Osteoblast (primary cell): Measurements from ENCODE around the gene AHNAK. TPM values are rescaled to one million over a fixed set of nuclear protein-coding genes. Genes with fewer than 3 reads are reported as not detected.

Experiments
- DNase-seq: peaks from one replicate; pipeline ENCODE4 v3.0.0; 2011; ENCODE audit warnings: low spot score, mixed read lengths; ENCODE audit not compliant: insufficient read length; ENCODE audit errors: missing footprints
- H2AFZ ChIP-seq: 2 replicates; pipeline ENCODE4 v1.6.0; 2011; ENCODE audit warnings: mild to moderate bottlenecking, low read length
- H3K27ac ChIP-seq: 2 replicates; pipeline ENCODE4 v1.5.1; 2011; ENCODE audit warnings: mild to moderate bottlenecking, low read depth, low read length, moderate library complexity
- H3K27me3 ChIP-seq: 2 replicates; pipeline ENCODE4 v1.6.0; 2012; ENCODE audit warnings: mild to moderate bottlenecking, control low read depth, inconsistent platforms, low read length, moderate library complexity; ENCODE audit not compliant: insufficient read depth
- H3K36me3 ChIP-seq: 2 replicates; pipeline ENCODE4 v1.5.1; 2011; ENCODE audit warnings: mild to moderate bottlenecking, low read length, control low read depth, moderate library complexity; ENCODE audit not compliant: insufficient read depth
- H3K4me1 ChIP-seq: 2 replicates; pipeline ENCODE4 v1.5.1; 2011; ENCODE audit warnings: mild to moderate bottlenecking, low read length, control low read depth, moderate library complexity; ENCODE audit not compliant: insufficient read depth
- H3K4me2 ChIP-seq: 2 replicates; pipeline ENCODE4 v1.6.0; 2011; ENCODE audit warnings: mild to moderate bottlenecking, low read length; ENCODE audit not compliant: insufficient read depth
- H3K4me3 ChIP-seq: fragments of 200-600 bp; sonication (generic); 3 replicates; pipeline ENCODE4 v1.5.1; 2012; ENCODE audit warnings: mild to moderate bottlenecking, low read length, inconsistent platforms; ENCODE audit not compliant: insufficient read depth
- H3K79me2 ChIP-seq: 2 replicates; pipeline ENCODE4 v1.6.0; 2012; ENCODE audit warnings: mild to moderate bottlenecking, low read length, control low read depth, inconsistent platforms; ENCODE audit not compliant: insufficient read depth
- H3K9me3 ChIP-seq: 2 replicates; pipeline ENCODE4 v1.5.1; 2011; ENCODE audit warnings: low read depth, low read length, control low read depth
- H4K20me1 ChIP-seq: 2 replicates; pipeline ENCODE4 v1.6.0; 2012; ENCODE audit warnings: mild to moderate bottlenecking, low read length, control low read depth; ENCODE audit not compliant: insufficient read depth
- CTCF ChIP-seq: IDR thresholded peaks from 2 replicates; pipeline ENCODE4 v1.5.1; 2011; ENCODE audit warnings: mild to moderate bottlenecking, low read depth, low read length, moderate library complexity; ENCODE audit errors: extremely low read depth
- total RNA-seq: library from RNA; depleted of rRNA; stranded (reverse); fragments of >200 nt; gene quantifications from 2 replicates; pipeline ENCODE4 v1.2.3, GENCODE V29; 2012

Gene AHNAK
- total RNA-seq, 1 donor = 720 TPM

GRCh38 chr11:62423012-62423411, 123.6 kb downstream of the AHNAK start:
- Histone ChIP-seq H2AFZ (no peak overlapping the region), H4K20me1 (no peaks in the 10 kb centered on the region), H3K27me3 (no peaks in the 10 kb centered on the region), H3K36me3 (no peaks in the 10 kb centered on the region), H3K27ac (no peak overlapping the region), H3K9me3 (no peaks in the 10 kb centered on the region), H3K79me2 (no peaks in the 10 kb centered on the region), H3K4me3 (no peak overlapping the region), H3K4me2 (no peak overlapping the region), H3K4me1 (peaks cover 27% of the 10 kb centered on the region)
- no peak for TF ChIP-seq CTCF
- DNase-seq = no peak

- no peak for DNase-seq
- Histone ChIP-seq H3K9me3 (no peaks in the 10 kb centered on the region), H3K27ac (no peak overlapping the region), H3K27me3 (no peaks in the 10 kb centered on the region), H3K36me3 (no peaks in the 10 kb centered on the region), H4K20me1 (no peaks in the 10 kb centered on the region), H3K4me3 (no peak overlapping the region), H3K4me1 (peaks cover 18% of the 10 kb centered on the region), H2AFZ (no peak overlapping the region), H3K4me2 (no peak overlapping the region), H3K79me2 (no peaks in the 10 kb centered on the region)
- TF ChIP-seq CTCF = no peak
Measured at GRCh38 chr11:62421996-62422395, 124.6 kb downstream of the AHNAK start.

DNA sequence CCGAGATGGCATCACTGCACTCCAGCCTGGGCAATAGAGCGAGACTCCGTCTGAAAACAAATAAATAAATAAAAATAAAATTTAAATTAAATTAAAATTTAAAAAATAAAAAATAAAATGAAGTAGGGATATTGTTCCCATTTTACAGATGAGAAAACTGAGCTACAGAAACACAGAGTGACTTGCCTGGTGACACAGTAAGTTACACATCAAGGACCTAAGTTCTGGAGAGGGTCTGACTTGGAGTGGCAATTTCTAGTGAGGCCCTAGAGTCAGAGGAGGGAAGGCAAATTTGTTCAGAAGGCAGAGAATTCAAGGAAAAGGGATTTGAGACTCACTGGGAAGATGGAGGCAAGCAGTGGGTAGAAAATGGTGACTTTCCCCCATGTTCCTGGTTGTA, 125.7 kb downstream of the AHNAK start:
- Histone ChIP-seq H3K27me3 (no peaks in the 10 kb centered on the region), H4K20me1 (no peaks in the 10 kb centered on the region), H3K36me3 (no peaks in the 10 kb centered on the region), H3K79me2 (no peaks in the 10 kb centered on the region), H3K4me1 (peaks cover 9% of the 10 kb centered on the region), H3K4me3 (no peak overlapping the region), H2AFZ (no peak overlapping the region), H3K9me3 (no peaks in the 10 kb centered on the region), H3K4me2 (no peak overlapping the region), H3K27ac (no peak overlapping the region)
- no peak for DNase-seq
- no peak for TF ChIP-seq CTCF

DNA sequence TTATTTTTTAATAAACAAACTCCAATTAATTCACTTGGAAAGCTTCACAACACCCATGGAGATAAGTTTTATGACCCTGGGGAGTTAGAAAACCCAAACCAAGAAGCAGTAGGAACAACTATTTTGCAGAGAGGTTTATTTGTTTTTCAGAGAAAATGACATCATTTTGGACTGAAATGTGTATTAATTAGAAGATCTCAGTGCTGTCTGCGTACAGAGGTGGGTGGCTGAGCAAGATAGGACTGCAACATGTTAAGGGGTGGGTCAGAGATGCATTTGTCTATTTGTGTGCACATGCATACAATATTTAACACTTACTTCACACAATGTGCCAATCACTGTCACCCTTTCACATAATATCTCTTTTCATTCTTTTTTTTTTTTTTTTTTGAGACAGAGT, 126.7 kb downstream of the AHNAK start:
- no peak overlapping the region for H3K4me3 ChIP-seq
- H2AFZ ChIP-seq = peak overlapping the region; percentile 74
- peaks cover 9% of the 10 kb centered on the region for H3K4me1 ChIP-seq
- no peaks in the 10 kb centered on the region for H3K79me2 ChIP-seq
- no peak overlapping the region for H3K4me2 ChIP-seq
- TF ChIP-seq CTCF = no peak
- no peaks in the 10 kb centered on the region for H3K27me3 ChIP-seq
- DNase-seq = no peak
- no peaks in the 10 kb centered on the region for H3K9me3 ChIP-seq
- no peaks in the 10 kb centered on the region for H4K20me1 ChIP-seq
- H3K36me3 ChIP-seq = no peaks in the 10 kb centered on the region
- H3K27ac ChIP-seq = no peak overlapping the region
